Sigmoid colon (tissue), 7 donors: Measurements from ENCODE around the gene SNUPN. TPM values are rescaled to one million over a fixed set of nuclear protein-coding genes. Genes with fewer than 3 reads are reported as not detected.

ENCODE experiments used
- DNase-seq: peaks from one replicate; pipeline ENCODE4 v3.0.0-alpha.2; 2019
- H3K27ac ChIP-seq, 4 donors: fragments of 200-600 bp; sonication (generic); one replicate each; pipeline ENCODE4 v1.5.1; 2016 to 2019; ENCODE audit warnings: mild to moderate bottlenecking in 1 of 4
- H3K27me3 ChIP-seq, 3 donors: fragments of 200-600 bp; sonication (generic); one replicate each; pipeline ENCODE4 v1.5.1; 2019; ENCODE audit warnings: mild to moderate bottlenecking in 1 of 3
- H3K36me3 ChIP-seq, 4 donors: fragments of 200-600 bp; sonication (generic); one replicate each; pipeline ENCODE4 v1.5.1; 2016 to 2019
- H3K4me1 ChIP-seq, 4 donors: fragments of 200-600 bp; sonication (generic); one replicate each; pipeline ENCODE4 v1.5.1; 2017 to 2019
- H3K4me3 ChIP-seq, 4 donors: fragments of 200-600 bp; sonication (generic); one replicate each; pipeline ENCODE4 v1.5.1; 2017 to 2019; ENCODE audit warnings: mild to moderate bottlenecking in 2 of 4, moderate library complexity in 1 of 4
- H3K9me3 ChIP-seq, 4 donors: fragments of 200-600 bp in 3 of 4; sonication (generic) in 3 of 4; one replicate each; pipeline versions ENCODE4 v1.5.1 to v1.6.1; 2013 to 2019
- EP300 ChIP-seq, 4 donors: sonication (generic); formaldehyde crosslinking; IDR thresholded peaks; one replicate each; pipeline ENCODE4 v1.6.1; 2017; ENCODE audit warnings: antibody characterized with exemption in 4 of 4
- POLR2A ChIP-seq, 2 donors: fragments of 450-650 bp; IDR thresholded peaks; one replicate each; pipeline ENCODE4 v1.6.1; 2016; ENCODE audit warnings: antibody characterized with exemption in 2 of 2, mild to moderate bottlenecking in 2 of 2, moderate library complexity in 2 of 2
- POLR2AphosphoS5 ChIP-seq, 4 donors: sonication (generic); formaldehyde crosslinking; IDR thresholded peaks; one replicate each; pipeline ENCODE4 v1.6.1; 2017; ENCODE audit warnings: antibody characterized with exemption in 4 of 4
- WGBS, 2 donors: extraction: QIAGEN DNeasy Blood & Tissue Kit; methylation state at CpG; one replicate each; pipeline ENCODE4 v1.1.7; 2013; 5-methylcytosine and 5-hydroxymethylcytosine counted together
- intact Hi-C: fragments of 100-400 bp; cut with DNase I; formaldehyde crosslinking; loops from one replicate; pipeline ENCODE4 v1.15.1; 2023
- polyA plus RNA-seq, 3 donors: library from polyadenylated mRNA; stranded (reverse); fragments of 200-250 nt; gene quantifications; one replicate each; pipeline ENCODE4 v1.2.3, GENCODE V29; 2013
- total RNA-seq, 4 donors: library from RNA; depleted of rRNA; stranded (reverse); fragments of >200 nt; gene quantifications; one replicate each; pipeline ENCODE4 v1.1.0, GENCODE V29; 2016
- TF ChIP-seq, protein P1 (sequence below), 4 experiments: fragments of 450-650 bp in 3 of 4; fragments of 200-600 bp in 1 of 4; IDR thresholded peaks; one replicate each; pipeline ENCODE4 v1.5.1; 2016 to 2019; ENCODE audit warnings: antibody characterized with exemption in 4 of 4, mild to moderate bottlenecking in 3 of 4, moderate library complexity in 2 of 4
- donor health status: healthy with polysubstance abuse.
- donor health status: Bipolar disorder and iron deficiency.
- donor health status: healthy.

Gene SNUPN
- total and polyA plus RNA-seq, 7 donors = 15.3 to 28.6 (median 21.6) TPM

DNA sequence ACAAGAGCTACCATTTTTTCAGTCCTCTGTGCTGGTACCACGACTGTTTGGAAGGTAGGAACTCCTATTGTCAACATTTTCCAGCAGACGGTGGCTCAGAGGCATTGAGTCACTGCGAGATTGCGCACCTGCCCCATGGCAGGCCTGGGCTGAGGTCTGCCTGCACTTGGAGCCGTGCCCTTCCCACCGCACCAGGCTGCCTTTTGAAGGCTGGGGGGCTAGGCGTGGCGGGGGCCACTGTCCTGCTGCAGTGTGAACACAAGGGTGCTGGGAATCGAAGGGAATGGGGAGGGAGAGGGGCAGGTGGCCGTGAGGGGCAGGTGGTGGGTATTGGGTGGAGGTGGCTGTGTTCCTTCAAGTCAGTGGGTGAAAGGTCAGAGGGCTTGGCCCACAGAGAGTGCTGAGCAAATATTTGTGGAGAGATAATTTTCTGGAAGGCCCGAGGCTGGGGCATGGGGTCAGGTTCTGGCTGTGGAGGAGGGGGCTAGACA lies 38.5 kb upstream of the SNUPN start:
- no peak overlapping the region for H3K4me3 ChIP-seq
- H3K9me3 ChIP-seq = no peaks in the 10 kb centered on the region
- 19 to 63% methylated on average over 11 of the region's 11 CpGs for WGBS, 2 donors
- peaks cover 0 to 11% (median 0%) of the 10 kb centered on the region in 4 donors for H3K36me3 ChIP-seq
- no peaks in the 10 kb centered on the region for H3K27me3 ChIP-seq
- intact Hi-C loops = no loop called here
- peak overlapping the region in 2 of 4 donors; percentile 90 for H3K27ac ChIP-seq
- TF ChIP-seq, protein P1, sequence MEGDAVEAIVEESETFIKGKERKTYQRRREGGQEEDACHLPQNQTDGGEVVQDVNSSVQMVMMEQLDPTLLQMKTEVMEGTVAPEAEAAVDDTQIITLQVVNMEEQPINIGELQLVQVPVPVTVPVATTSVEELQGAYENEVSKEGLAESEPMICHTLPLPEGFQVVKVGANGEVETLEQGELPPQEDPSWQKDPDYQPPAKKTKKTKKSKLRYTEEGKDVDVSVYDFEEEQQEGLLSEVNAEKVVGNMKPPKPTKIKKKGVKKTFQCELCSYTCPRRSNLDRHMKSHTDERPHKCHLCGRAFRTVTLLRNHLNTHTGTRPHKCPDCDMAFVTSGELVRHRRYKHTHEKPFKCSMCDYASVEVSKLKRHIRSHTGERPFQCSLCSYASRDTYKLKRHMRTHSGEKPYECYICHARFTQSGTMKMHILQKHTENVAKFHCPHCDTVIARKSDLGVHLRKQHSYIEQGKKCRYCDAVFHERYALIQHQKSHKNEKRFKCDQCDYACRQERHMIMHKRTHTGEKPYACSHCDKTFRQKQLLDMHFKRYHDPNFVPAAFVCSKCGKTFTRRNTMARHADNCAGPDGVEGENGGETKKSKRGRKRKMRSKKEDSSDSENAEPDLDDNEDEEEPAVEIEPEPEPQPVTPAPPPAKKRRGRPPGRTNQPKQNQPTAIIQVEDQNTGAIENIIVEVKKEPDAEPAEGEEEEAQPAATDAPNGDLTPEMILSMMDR (IDR thresholded peaks at IDR 0.05) = no peak
- TF ChIP-seq POLR2A (IDR thresholded peaks at IDR 0.05) = no peak
- TF ChIP-seq EP300 (IDR thresholded peaks at IDR 0.05) = no peak
- no peak for TF ChIP-seq POLR2AphosphoS5 (IDR thresholded peaks at IDR 0.05)
- no peak for DNase-seq
- H3K4me1 ChIP-seq = peaks cover 0 to 50% (median 43%) of the 10 kb centered on the region in 4 donors

DNA sequence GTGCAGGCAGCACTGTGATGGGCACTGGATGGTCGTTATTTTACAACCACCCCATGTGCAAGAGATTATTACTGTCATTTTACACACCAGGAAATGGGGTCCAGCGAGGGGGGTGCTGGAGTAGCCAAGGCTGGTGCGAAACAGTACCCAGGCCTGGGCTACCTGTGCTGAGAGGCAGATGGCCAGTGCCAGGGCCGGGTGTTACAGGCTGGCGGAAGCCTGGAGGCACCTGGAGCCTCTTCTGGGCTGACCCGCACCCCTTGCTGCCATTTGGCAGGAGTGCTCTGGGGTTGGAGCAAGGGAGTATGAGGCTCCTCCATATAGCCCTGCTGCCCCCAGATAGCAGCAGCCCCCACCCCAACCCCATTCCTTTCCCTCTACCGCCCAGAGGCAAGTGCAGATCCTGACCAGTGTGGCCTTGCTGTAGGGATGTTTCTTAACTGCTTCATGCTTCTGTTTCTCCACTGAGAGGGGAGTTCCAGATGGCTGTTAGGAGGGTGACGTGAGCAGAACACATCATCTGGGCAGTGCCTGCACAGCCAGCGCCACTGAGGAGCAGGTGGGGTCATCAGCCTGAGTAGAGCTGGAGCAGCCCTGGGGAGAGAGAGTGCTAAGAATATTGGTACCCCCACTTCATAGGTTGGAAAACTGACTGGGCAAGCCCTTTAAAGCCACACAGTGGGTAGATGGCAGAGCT lies 37.4 kb upstream of the SNUPN start:
- intact Hi-C loops = no loop called here
- H3K4me1 ChIP-seq = peaks cover 0 to 52% (median 49%) of the 10 kb centered on the region in 4 donors
- H3K27ac ChIP-seq = peak overlapping the region; percentile 79 to 90 (median 88)
- peaks cover 0 to 21% (median 4%) of the 10 kb centered on the region in 4 donors for H3K36me3 ChIP-seq
- DNase-seq = no peak
- TF ChIP-seq EP300 (IDR thresholded peaks at IDR 0.05) (no peak), POLR2AphosphoS5 (IDR thresholded peaks at IDR 0.05) (no peak), POLR2A (IDR thresholded peaks at IDR 0.05) (no peak)
- TF ChIP-seq, protein P1 (IDR thresholded peaks at IDR 0.05) = no peak
- H3K4me3 ChIP-seq = no peak overlapping the region
- H3K9me3 ChIP-seq = no peaks in the 10 kb centered on the region
- H3K27me3 ChIP-seq = no peaks in the 10 kb centered on the region
- 77 to 86% methylated on average over 9 of the region's 9 CpGs for WGBS, 2 donors

DNA sequence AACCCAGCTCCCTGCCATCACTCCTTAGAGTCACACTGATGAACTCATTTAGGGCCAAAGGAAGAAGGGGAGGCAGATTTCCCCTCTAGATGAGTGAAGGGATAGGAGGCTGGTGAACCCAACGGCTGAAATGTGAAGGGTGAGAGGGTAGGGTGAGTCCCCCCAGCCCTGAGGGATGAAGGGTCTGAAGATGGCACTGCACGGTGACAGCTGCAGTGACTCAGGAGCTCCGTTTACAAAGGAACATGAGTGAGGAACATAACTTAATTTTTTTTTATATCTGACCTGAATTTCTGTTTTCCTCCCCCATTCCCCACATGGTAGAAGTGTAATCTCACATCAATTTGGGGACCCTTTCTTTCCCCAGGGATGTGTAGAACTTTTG lies 36.2 kb upstream of the SNUPN start:
- H3K4me3 ChIP-seq = no peak overlapping the region
- H3K27me3 ChIP-seq = no peaks in the 10 kb centered on the region
- WGBS, 2 donors = 78 to 82% methylated on average over 3 of the region's 3 CpGs
- peaks cover 0 to 44% (median 43%) of the 10 kb centered on the region in 4 donors for H3K4me1 ChIP-seq
- no peak for DNase-seq
- peaks cover 0 to 33% (median 17%) of the 10 kb centered on the region in 4 donors for H3K36me3 ChIP-seq
- H3K9me3 ChIP-seq = no peaks in the 10 kb centered on the region
- intact Hi-C loops = no loop called here
- TF ChIP-seq, protein P1 (IDR thresholded peaks at IDR 0.05) = no peak
- TF ChIP-seq POLR2AphosphoS5 (IDR thresholded peaks at IDR 0.05) (no peak), POLR2A (IDR thresholded peaks at IDR 0.05) (no peak), EP300 (IDR thresholded peaks at IDR 0.05) (no peak)
- peak overlapping the region; percentile 79 to 90 (median 88) for H3K27ac ChIP-seq

DNA sequence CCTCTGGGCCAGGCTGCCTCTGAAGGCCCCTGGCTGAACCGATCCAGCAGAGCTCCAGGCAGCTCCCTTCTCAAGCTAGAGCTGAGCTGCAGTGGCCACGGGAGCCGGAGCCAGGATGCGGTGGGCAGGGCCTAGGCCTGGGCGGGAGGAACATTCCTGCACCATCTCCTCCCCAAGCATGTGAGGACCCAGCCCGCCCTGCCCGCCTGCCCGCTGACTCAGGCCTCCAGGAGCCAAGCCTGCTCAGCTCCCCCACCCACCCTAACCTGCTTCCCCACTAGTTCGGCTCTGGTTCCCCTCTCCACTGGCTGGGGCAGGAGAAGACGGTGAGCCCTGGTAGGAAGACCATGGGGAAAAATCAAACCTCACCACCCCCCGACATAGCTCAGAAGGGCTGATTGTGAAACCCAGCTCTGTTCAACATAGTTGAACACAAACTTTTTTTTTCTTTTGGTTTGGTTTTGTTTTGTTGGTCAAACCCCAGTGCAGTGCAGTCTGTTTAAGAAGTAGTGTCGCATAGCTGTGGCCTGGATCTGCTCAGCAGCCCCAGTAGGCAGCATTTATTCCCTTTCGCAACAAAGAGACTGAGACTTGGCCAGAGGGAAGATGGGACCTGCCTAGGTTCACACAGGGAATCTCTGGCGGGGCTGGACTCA lies 35.7 kb upstream of the SNUPN start:
- Histone ChIP-seq H3K4me3 (peak overlapping the region in 2 of 4 donors; percentile 8 to 10), H3K27me3 (no peaks in the 10 kb centered on the region), H3K9me3 (no peaks in the 10 kb centered on the region), H3K36me3 (peaks cover 0 to 38% (median 19%) of the 10 kb centered on the region in 4 donors), H3K27ac (peak overlapping the region; percentile 79 to 90 (median 88)), H3K4me1 (peaks cover 0 to 40% (median 38%) of the 10 kb centered on the region in 4 donors)
- peak; percentile 97 for DNase-seq
- 68 to 72% methylated on average over 14 of the region's 14 CpGs for WGBS, 2 donors
- TF ChIP-seq, protein P1 (IDR thresholded peaks at IDR 0.05) = no peak
- TF ChIP-seq EP300 (IDR thresholded peaks at IDR 0.05) (no peak), POLR2A (IDR thresholded peaks at IDR 0.05) (no peak), POLR2AphosphoS5 (IDR thresholded peaks at IDR 0.05) (peak; percentile 50 to 79 (median 70))
- intact Hi-C loops = no loop called here
